ENCODE measurements around the gene CBARP. TPM values are rescaled to one million over a fixed set of nuclear protein-coding genes. Genes with fewer than 3 reads are reported as not detected.

Gene CBARP
- total and polyA plus RNA-seq, 2 of the 13 experiments (the other 11 are each of a cell fraction or from before 2014, with no cell fraction given): 1.2 to 1.4 TPM

DNA sequence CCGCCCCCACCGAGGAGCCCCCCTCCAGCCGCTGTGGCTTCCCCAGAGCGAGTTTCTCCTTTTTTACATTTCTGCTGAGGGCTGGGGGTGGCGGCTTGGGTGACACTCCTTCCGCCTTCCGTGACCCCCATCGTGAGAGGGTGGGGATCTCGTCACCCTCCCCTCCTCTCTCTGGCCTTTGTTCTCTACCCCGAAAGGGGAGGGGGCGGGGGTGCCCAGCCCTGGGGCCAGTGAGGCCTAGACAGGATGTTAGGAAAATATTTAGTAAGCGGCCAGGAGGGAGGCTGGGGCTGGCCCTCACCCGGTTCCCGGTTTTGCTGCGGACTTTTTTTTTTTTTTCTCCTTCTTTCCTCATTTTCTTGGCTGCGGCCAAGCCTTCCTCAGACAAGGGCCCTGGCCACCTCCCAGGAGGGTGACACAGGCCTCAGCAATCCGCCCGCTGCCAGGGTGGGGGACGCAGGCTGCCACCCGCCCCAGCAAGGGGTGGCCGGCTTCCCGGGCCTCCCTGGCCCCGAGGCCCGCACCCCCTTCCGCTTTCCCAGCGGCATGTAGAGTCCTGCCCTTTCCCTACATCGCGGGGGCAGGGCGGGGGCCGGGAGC is 14.5 kb upstream of the CBARP start (continued):
- TF ChIP-seq TBX3 (IDR thresholded peaks at IDR 0.05; ENCODE audit: borderline replicate concordance): no peak
- TF ChIP-seq, protein P1, sequence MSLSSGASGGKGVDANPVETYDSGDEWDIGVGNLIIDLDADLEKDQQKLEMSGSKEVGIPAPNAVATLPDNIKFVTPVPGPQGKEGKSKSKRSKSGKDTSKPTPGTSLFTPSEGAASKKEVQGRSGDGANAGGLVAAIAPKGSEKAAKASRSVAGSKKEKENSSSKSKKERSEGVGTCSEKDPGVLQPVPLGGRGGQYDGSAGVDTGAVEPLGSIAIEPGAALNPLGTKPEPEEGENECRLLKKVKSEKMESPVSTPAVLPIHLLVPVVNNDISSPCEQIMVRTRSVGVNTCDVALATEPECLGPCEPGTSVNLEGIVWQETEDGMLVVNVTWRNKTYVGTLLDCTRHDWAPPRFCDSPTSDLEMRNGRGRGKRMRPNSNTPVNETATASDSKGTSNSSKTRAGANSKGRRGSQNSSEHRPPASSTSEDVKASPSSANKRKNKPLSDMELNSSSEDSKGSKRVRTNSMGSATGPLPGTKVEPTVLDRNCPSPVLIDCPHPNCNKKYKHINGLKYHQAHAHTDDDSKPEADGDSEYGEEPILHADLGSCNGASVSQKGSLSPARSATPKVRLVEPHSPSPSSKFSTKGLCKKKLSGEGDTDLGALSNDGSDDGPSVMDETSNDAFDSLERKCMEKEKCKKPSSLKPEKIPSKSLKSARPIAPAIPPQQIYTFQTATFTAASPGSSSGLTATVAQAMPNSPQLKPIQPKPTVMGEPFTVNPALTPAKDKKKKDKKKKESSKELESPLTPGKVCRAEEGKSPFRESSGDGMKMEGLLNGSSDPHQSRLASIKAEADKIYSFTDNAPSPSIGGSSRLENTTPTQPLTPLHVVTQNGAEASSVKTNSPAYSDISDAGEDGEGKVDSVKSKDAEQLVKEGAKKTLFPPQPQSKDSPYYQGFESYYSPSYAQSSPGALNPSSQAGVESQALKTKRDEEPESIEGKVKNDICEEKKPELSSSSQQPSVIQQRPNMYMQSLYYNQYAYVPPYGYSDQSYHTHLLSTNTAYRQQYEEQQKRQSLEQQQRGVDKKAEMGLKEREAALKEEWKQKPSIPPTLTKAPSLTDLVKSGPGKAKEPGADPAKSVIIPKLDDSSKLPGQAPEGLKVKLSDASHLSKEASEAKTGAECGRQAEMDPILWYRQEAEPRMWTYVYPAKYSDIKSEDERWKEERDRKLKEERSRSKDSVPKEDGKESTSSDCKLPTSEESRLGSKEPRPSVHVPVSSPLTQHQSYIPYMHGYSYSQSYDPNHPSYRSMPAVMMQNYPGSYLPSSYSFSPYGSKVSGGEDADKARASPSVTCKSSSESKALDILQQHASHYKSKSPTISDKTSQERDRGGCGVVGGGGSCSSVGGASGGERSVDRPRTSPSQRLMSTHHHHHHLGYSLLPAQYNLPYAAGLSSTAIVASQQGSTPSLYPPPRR (CRISPR knock-in tag; IDR thresholded peaks at IDR 0.05; ENCODE audit: borderline replicate concordance): peak; percentile 66; the same call in 1 of the 2 replicates
- TF ChIP-seq SALL1 (CRISPR knock-in tag; IDR thresholded peaks at IDR 0.05): peak; percentile 50; the same call in 1 of the 2 replicates
- no peak for TF ChIP-seq DMAP1 (CRISPR knock-in tag; IDR thresholded peaks at IDR 0.05)
- TF ChIP-seq, protein P2, sequence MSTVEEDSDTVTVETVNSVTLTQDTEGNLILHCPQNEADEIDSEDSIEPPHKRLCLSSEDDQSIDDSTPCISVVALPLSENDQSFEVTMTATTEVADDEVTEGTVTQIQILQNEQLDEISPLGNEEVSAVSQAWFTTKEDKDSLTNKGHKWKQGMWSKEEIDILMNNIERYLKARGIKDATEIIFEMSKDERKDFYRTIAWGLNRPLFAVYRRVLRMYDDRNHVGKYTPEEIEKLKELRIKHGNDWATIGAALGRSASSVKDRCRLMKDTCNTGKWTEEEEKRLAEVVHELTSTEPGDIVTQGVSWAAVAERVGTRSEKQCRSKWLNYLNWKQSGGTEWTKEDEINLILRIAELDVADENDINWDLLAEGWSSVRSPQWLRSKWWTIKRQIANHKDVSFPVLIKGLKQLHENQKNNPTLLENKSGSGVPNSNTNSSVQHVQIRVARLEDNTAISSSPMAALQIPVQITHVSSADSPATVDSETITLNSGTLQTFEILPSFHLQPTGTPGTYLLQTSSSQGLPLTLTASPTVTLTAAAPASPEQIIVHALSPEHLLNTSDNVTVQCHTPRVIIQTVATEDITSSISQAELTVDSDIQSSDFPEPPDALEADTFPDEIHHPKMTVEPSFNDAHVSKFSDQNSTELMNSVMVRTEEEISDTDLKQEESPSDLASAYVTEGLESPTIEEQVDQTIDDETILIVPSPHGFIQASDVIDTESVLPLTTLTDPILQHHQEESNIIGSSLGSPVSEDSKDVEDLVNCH (CRISPR knock-in tag; IDR thresholded peaks at IDR 0.05): no peak
- TF ChIP-seq RCOR2 (CRISPR knock-in tag; IDR thresholded peaks at IDR 0.05): no peak
- TF ChIP-seq AGO2 (optimal IDR thresholded peaks at IDR 0.05; ENCODE audit: low read depth, low read length): peak; percentile 57
- TF ChIP-seq ZNF792 (CRISPR knock-in tag; IDR thresholded peaks at IDR 0.05): no peak
- TF ChIP-seq SOX5 (CRISPR knock-in tag; IDR thresholded peaks at IDR 0.05; ENCODE audit: borderline replicate concordance): peak; percentile 83
- TF ChIP-seq ZNF816 (CRISPR knock-in tag; IDR thresholded peaks at IDR 0.05; ENCODE audit: borderline replicate concordance): no peak
- TF ChIP-seq JUN (CRISPR knock-in tag; IDR thresholded peaks at IDR 0.05): no peak
- TF ChIP-seq, protein P3, sequence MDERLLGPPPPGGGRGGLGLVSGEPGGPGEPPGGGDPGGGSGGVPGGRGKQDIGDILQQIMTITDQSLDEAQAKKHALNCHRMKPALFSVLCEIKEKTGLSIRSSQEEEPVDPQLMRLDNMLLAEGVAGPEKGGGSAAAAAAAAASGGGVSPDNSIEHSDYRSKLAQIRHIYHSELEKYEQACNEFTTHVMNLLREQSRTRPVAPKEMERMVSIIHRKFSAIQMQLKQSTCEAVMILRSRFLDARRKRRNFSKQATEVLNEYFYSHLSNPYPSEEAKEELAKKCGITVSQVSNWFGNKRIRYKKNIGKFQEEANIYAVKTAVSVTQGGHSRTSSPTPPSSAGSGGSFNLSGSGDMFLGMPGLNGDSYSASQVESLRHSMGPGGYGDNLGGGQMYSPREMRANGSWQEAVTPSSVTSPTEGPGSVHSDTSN (CRISPR knock-in tag; IDR thresholded peaks at IDR 0.05): no peak
- no peak for TF ChIP-seq SMARCC2 (IDR thresholded peaks at IDR 0.05)
- peak; percentile 88 for TF ChIP-seq ETV5 (CRISPR knock-in tag; IDR thresholded peaks at IDR 0.05; ENCODE audit: borderline replicate concordance)
- no peak for TF ChIP-seq EEA1 (CRISPR knock-in tag; IDR thresholded peaks at IDR 0.05; ENCODE audit: borderline replicate concordance)
- no peak for TF ChIP-seq ZNF354B (CRISPR knock-in tag; IDR thresholded peaks at IDR 0.05)
- 0 out of 4 replicates have a peak, but pooled peaks of 1 of the 2 experiments have one; percentile 5 for TF ChIP-seq ATF4 (CRISPR knock-in tag; IDR thresholded peaks at IDR 0.05)
- no peak for TF ChIP-seq PCBP2 (optimal IDR thresholded peaks at IDR 0.05; ENCODE audit: low read depth, low read length, poor library complexity, severe bottlenecking)
- no peak for TF ChIP-seq ZNF326 (CRISPR knock-in tag; IDR thresholded peaks at IDR 0.05; ENCODE audit: borderline replicate concordance)
- TF ChIP-seq, protein P4, sequence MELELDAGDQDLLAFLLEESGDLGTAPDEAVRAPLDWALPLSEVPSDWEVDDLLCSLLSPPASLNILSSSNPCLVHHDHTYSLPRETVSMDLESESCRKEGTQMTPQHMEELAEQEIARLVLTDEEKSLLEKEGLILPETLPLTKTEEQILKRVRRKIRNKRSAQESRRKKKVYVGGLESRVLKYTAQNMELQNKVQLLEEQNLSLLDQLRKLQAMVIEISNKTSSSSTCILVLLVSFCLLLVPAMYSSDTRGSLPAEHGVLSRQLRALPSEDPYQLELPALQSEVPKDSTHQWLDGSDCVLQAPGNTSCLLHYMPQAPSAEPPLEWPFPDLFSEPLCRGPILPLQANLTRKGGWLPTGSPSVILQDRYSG (CRISPR knock-in tag; IDR thresholded peaks at IDR 0.05): no peak
- TF ChIP-seq ZNF17 (CRISPR knock-in tag; IDR thresholded peaks at IDR 0.05): no peak
